Colonic mucosa (tissue), 4 donors: ENCODE results near the gene MSI2. TPM values are rescaled to one million over a fixed set of nuclear protein-coding genes. Genes with fewer than 3 reads are reported as not detected.

ENCODE experiments used
- DNase-seq: peaks from one replicate; pipeline ENCODE4 v3.0.0-alpha.2; 2020
- H3K27ac ChIP-seq: fragments of 200-600 bp; one replicate; pipeline ENCODE4 v1.8.0; 2021
- H3K27me3 ChIP-seq: fragments of 200-600 bp; one replicate; pipeline ENCODE4 v1.8.0; 2021
- H3K36me3 ChIP-seq: fragments of 200-600 bp; one replicate; pipeline ENCODE4 v1.8.0; 2021
- H3K4me1 ChIP-seq: fragments of 200-600 bp; one replicate; pipeline ENCODE4 v1.8.0; 2021; ENCODE audit warnings: mild to moderate bottlenecking
- H3K4me3 ChIP-seq: fragments of 200-600 bp; one replicate; pipeline ENCODE4 v1.8.0; 2021
- H3K9ac ChIP-seq, 2 donors: one replicate each; pipeline ENCODE4 v1.7.0; 2013; ENCODE audit warnings: control low read depth in 2 of 2, low read depth in 2 of 2, low read length in 2 of 2
- H3K9me3 ChIP-seq: fragments of 200-600 bp; one replicate; pipeline ENCODE4 v1.8.0; 2021
- intact Hi-C: fragments of 100-400 bp; cut with DNase I; formaldehyde crosslinking; loops from one replicate; pipeline ENCODE4 v1.14.1; 2022
- total RNA-seq, 2 donors: library from RNA; stranded (reverse); fragmentation: NEBNext Ultra II Directional in 1 of 2; extraction: Animal tissue kit (Norgen Biotek cat#: 25700) in 1 of 2; gene quantifications; one replicate each; pipeline ENCODE4 v1.2.1, GENCODE V29; 2021
- TF ChIP-seq, protein P1 (sequence below): fragments of 200-600 bp; IDR thresholded peaks from one replicate; pipeline ENCODE4 v1.8.0; 2022; ENCODE audit warnings: antibody characterized with exemption, mild to moderate bottlenecking
- donor health status: healthy.
- donor health status: DM: no; HTN: no; CAD: no.
- donor health status: DM: no; HTN: no; CAD: no.

The MSI2 gene
- total RNA-seq, 2 donors from 2014 or later: 61.6 to 75.4 TPM

GRCh38 chr17:57484081-57484666, 227.9 kb downstream of the MSI2 start:
- Histone ChIP-seq H3K9ac (no peak overlapping the region), H3K9me3 (no peaks in the 10 kb centered on the region), H3K27ac (no peak overlapping the region), H3K27me3 (no peaks in the 10 kb centered on the region), H3K4me1 (no peaks in the 10 kb centered on the region), H3K4me3 (no peak overlapping the region), H3K36me3 (no peaks in the 10 kb centered on the region)
- TF ChIP-seq, protein P1, sequence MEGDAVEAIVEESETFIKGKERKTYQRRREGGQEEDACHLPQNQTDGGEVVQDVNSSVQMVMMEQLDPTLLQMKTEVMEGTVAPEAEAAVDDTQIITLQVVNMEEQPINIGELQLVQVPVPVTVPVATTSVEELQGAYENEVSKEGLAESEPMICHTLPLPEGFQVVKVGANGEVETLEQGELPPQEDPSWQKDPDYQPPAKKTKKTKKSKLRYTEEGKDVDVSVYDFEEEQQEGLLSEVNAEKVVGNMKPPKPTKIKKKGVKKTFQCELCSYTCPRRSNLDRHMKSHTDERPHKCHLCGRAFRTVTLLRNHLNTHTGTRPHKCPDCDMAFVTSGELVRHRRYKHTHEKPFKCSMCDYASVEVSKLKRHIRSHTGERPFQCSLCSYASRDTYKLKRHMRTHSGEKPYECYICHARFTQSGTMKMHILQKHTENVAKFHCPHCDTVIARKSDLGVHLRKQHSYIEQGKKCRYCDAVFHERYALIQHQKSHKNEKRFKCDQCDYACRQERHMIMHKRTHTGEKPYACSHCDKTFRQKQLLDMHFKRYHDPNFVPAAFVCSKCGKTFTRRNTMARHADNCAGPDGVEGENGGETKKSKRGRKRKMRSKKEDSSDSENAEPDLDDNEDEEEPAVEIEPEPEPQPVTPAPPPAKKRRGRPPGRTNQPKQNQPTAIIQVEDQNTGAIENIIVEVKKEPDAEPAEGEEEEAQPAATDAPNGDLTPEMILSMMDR: no peak
- DNase-seq: no peak
- intact Hi-C loops: no loop called here

GRCh38 chr17:57484826-57485565, 228.7 kb downstream of the MSI2 start:
- no peak overlapping the region for H3K4me3 ChIP-seq
- no peaks in the 10 kb centered on the region for H3K4me1 ChIP-seq
- H3K27me3 ChIP-seq: no peaks in the 10 kb centered on the region
- TF ChIP-seq, protein P1: no peak
- H3K36me3 ChIP-seq: no peaks in the 10 kb centered on the region
- intact Hi-C loops: no loop called here
- H3K27ac ChIP-seq: no peak overlapping the region
- H3K9ac ChIP-seq: no peak overlapping the region
- no peaks in the 10 kb centered on the region for H3K9me3 ChIP-seq
- DNase-seq: no peak

GRCh38 chr17:57485566-57485865, 229.2 kb downstream of the MSI2 start:
- no peak overlapping the region for H3K4me3 ChIP-seq
- TF ChIP-seq, protein P1: no peak
- H3K27ac ChIP-seq: no peak overlapping the region
- DNase-seq: no peak
- no peaks in the 10 kb centered on the region for H3K27me3 ChIP-seq
- no peaks in the 10 kb centered on the region for H3K9me3 ChIP-seq
- intact Hi-C loops: no loop called here
- no peaks in the 10 kb centered on the region for H3K4me1 ChIP-seq
- no peaks in the 10 kb centered on the region for H3K36me3 ChIP-seq
- no peak overlapping the region for H3K9ac ChIP-seq

DNA sequence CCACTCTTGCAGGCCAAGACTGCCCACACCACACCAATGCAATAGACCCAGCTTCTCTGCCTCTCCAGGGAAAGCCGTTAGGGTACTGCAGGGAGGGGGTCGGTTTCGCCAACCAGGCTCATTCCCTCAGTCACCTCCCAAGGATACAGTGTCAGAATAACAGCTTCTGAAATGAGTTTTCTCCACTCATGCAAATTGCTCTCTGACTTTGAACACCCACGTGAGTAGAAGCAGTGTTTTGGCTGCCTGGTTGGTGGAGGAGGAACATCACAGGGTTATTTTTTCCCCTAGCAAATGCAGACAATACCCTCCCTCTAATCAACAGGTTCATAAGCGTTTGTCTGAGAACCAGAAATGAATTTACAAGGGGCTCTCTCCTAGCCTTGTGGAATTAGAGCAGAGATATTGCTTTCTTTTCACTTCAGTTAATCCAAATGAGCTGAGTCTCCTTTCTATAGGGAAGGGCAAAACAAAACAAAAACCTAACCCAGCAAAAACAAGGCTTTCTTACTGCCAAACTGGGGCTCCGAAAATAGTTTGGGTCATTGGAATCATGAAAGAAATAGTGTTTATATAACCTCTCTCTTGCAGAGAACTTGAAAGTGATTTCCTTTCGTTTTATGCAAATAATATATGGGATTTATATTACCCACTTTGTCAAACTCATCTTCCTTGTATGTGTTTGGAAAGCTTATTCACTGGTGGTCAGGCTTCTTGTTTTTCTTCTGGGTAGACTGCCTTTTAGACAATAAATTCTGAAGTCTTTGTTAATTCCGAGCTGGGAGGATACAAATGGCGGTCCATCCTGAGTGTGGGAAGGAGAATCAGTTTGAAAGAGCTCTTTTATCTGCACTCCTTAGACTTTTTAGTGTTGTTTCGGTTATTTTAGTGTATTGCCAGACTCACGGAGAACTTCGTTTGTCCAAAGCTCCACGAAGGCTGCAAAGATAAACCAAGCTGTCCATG, 229.9 kb downstream of the MSI2 start:
- Histone ChIP-seq H3K4me1 (no peaks in the 10 kb centered on the region), H3K4me3 (no peak overlapping the region), H3K9ac (no peak overlapping the region), H3K27me3 (no peaks in the 10 kb centered on the region), H3K27ac (no peak overlapping the region), H3K36me3 (no peaks in the 10 kb centered on the region), H3K9me3 (no peaks in the 10 kb centered on the region)
- intact Hi-C loops: no loop called here
- TF ChIP-seq, protein P1: no peak
- no peak for DNase-seq

DNA sequence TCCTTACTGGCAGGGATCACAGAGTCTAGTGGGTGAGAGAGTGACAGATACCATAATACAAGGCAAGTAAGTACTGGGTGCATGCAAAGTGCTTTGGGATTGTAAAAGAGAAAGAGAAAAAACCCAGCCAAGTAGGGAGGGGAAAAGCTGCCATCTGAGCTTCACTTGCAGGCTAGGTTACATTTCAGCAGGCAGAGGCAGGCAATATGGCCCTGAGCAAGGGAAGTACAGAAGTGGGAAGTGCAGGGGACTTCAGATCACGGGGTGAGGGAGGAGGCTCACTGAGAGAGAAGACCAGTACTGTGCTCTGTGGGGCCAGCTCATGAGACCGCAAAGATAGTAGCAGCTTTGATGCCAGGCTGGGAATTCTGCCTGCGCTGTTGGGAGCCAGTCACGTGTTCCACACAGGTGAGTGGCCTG, 230.6 kb downstream of the MSI2 start:
- intact Hi-C loops: no loop called here

More for the DNA sequence above, 230.6 kb downstream of the MSI2 start:
- Histone ChIP-seq H3K27ac (no peak overlapping the region), H3K27me3 (no peaks in the 10 kb centered on the region), H3K4me1 (no peaks in the 10 kb centered on the region), H3K4me3 (no peak overlapping the region), H3K9me3 (no peaks in the 10 kb centered on the region), H3K9ac (no peak overlapping the region), H3K36me3 (no peaks in the 10 kb centered on the region)
- TF ChIP-seq, protein P1: no peak
- DNase-seq: no peak
